HL-60 (cell line): ENCODE data around the gene CCDC159.

Experiments used
- GABPA ChIP-seq: IDR thresholded peaks from 2 replicates; pipeline ENCODE4 v1.6.1; 2012; ENCODE audit warnings: low read depth
- POLR2AphosphoS5 ChIP-seq: IDR thresholded peaks from 2 replicates; pipeline ENCODE4 v1.6.1; 2012; ENCODE audit warnings: low read depth
- TF ChIP-seq, protein P1 (sequence below): IDR thresholded peaks from one replicate; pipeline ENCODE4 v1.5.1; 2011; ENCODE audit warnings: low read length, control low read depth, inconsistent platforms; ENCODE audit not compliant: insufficient read depth

DNA sequence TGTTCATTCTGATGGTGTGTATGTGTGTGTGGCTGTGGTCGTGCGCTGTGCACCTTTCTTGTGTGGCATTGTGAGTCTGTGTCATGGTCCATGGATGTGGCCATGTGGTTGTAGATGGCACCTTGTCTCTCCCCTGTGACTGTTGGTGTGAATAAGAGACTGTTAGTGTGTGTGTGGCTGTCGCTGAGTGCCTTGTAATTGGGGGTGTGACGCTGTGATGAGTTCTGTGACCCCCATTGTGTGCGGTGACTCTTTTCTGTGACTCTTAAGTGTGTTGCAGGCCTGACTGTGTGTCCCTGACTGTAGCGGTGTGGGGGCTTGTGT is 9.7 kb downstream of the CCDC159 start:
- TF ChIP-seq, protein P1, sequence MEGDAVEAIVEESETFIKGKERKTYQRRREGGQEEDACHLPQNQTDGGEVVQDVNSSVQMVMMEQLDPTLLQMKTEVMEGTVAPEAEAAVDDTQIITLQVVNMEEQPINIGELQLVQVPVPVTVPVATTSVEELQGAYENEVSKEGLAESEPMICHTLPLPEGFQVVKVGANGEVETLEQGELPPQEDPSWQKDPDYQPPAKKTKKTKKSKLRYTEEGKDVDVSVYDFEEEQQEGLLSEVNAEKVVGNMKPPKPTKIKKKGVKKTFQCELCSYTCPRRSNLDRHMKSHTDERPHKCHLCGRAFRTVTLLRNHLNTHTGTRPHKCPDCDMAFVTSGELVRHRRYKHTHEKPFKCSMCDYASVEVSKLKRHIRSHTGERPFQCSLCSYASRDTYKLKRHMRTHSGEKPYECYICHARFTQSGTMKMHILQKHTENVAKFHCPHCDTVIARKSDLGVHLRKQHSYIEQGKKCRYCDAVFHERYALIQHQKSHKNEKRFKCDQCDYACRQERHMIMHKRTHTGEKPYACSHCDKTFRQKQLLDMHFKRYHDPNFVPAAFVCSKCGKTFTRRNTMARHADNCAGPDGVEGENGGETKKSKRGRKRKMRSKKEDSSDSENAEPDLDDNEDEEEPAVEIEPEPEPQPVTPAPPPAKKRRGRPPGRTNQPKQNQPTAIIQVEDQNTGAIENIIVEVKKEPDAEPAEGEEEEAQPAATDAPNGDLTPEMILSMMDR = no peak
- no peak for TF ChIP-seq GABPA
- TF ChIP-seq POLR2AphosphoS5 = no peak; the same call in 1 of the 2 replicates
